A673 (cell line): ENCODE data around the gene CA9. TPM values are rescaled to one million over a fixed set of nuclear protein-coding genes. Genes with fewer than 3 reads are reported as not detected.

Source experiments
- BruUV-seq: library from RNA; stranded (reverse); fragments of 400-500 nt; replicated peaks from 2 replicates; lab custom pipeline; 2021; lab: Mats Ljungman, UMichigan
- CTCF ChIA-PET: fragments of 300-600 bp; sonication (Branson Sonifier 250); formaldehyde crosslinking; loops from one replicate; lab custom pipeline; 2022; ENCODE audit warnings: antibody characterized with exemption; lab: Charles Lee
- POLR2A ChIA-PET: fragments of 300-600 bp; sonication (Branson Sonifier 250); formaldehyde crosslinking; loops from one replicate; lab custom pipeline; 2022; ENCODE audit warnings: antibody characterized with exemption; ENCODE audit not compliant: low non-redundant PET; lab: Charles Lee
- DNase-seq: peaks from one replicate; pipeline ENCODE4 v3.0.0-alpha.2; 2015; ENCODE audit warnings: low spot score
- H3K27ac ChIP-seq: fragments of 200-600 bp; sonication (generic); 2 replicates; pipeline ENCODE4 v1.5.1; 2016; ENCODE audit warnings: mixed run types, low read depth, mild to moderate bottlenecking, mixed read lengths, antibody characterized with exemption, low read length; ENCODE audit not compliant: poor library complexity, severe bottlenecking
- H3K27me3 ChIP-seq: fragments of 200-600 bp; sonication (generic); replicated peaks from 2 replicates; pipeline ENCODE4 v1.6.1; 2017; ENCODE audit warnings: mixed run types, low read depth, mild to moderate bottlenecking, mixed read lengths, antibody characterized with exemption, low read length; ENCODE audit not compliant: insufficient read depth, poor library complexity
- H3K36me3 ChIP-seq: fragments of 200-600 bp; sonication (generic); 2 replicates; pipeline ENCODE4 v1.6.1; 2016; ENCODE audit warnings: mixed run types, mild to moderate bottlenecking, mixed read lengths, antibody characterized with exemption, low read length; ENCODE audit not compliant: insufficient read depth, poor library complexity, severe bottlenecking
- H3K4me1 ChIP-seq: fragments of 200-600 bp; sonication (generic); 2 replicates; pipeline ENCODE4 v1.6.1; 2017; ENCODE audit warnings: mixed run types, mild to moderate bottlenecking, mixed read lengths, antibody characterized with exemption, low read length; ENCODE audit not compliant: insufficient read depth, poor library complexity, severe bottlenecking
- H3K4me3 ChIP-seq: fragments of 200-600 bp; sonication (generic); 2 replicates; pipeline ENCODE4 v1.5.1; 2016; ENCODE audit warnings: low read depth, mixed run types, mild to moderate bottlenecking, mixed read lengths, low read length; ENCODE audit not compliant: poor library complexity, severe bottlenecking
- H3K9me3 ChIP-seq: fragments of 200-600 bp; sonication (generic); 2 replicates; pipeline ENCODE4 v1.6.1; 2016; ENCODE audit warnings: mixed run types, low read depth, mild to moderate bottlenecking, mixed read lengths, antibody characterized with exemption, low read length; ENCODE audit not compliant: poor library complexity, severe bottlenecking
- CTCF ChIP-seq: fragments of 300-800, 200-600 bp; sonication (generic); conservative IDR thresholded peaks from 2 replicates; pipeline ENCODE4 v1.5.1; 2017; ENCODE audit warnings: low read depth, mild to moderate bottlenecking, antibody characterized with exemption, low read length, moderate library complexity, mixed read lengths
- EZH2 ChIP-seq: fragments of 200-600 bp; sonication (generic); IDR thresholded peaks from 2 replicates; pipeline ENCODE4 v1.6.1; 2017; ENCODE audit warnings: borderline replicate concordance, low read depth, mild to moderate bottlenecking, mixed read lengths, antibody characterized with exemption, low read length; ENCODE audit not compliant: poor library complexity, severe bottlenecking
- intact Hi-C: fragments of 100-400 bp; cut with micrococcal nuclease; formaldehyde crosslinking; loops from one replicate; pipeline ENCODE4 v1.10.0; 2022; ENCODE audit not compliant: unreplicated experiment
- total RNA-seq: library from RNA; stranded (reverse); gene quantifications from 2 replicates; pipeline ENCODE4 v1.2.3, GENCODE V29; 2021

Gene CA9
- total RNA-seq, 1 experiment from 2014 or later: 0.32 TPM

GRCh38 chr9:35679091-35679490 lies 5.4 kb downstream of the CA9 start:
- intact Hi-C loops: no loop called here

GRCh38 chr9:35679766-35680330 lies 6.1 kb downstream of the CA9 start:
- intact Hi-C loops: no loop called here
- Histone ChIP-seq H3K9me3 (no peaks in the 10 kb centered on the region), H3K4me3 (no peak overlapping the region), H3K27ac (no peak overlapping the region), H3K27me3 (no peaks in the 10 kb centered on the region), H3K36me3 (peaks cover 5% of the 10 kb centered on the region), H3K4me1 (no peaks in the 10 kb centered on the region)
- no peak for DNase-seq
- TF ChIP-seq EZH2 (no peak), CTCF (no peak)
- CTCF ChIA-PET: no interaction called here
- no TSS peak for BruUV-seq
- POLR2A ChIA-PET: no interaction called here

More at GRCh38 chr9:35679091-35679490, 5.4 kb downstream of the CA9 start:
- H3K27me3 ChIP-seq: no peaks in the 10 kb centered on the region
- no peaks in the 10 kb centered on the region for H3K36me3 ChIP-seq
- TF ChIP-seq EZH2: no peak
- no peak for TF ChIP-seq CTCF
- BruUV-seq: no TSS peak
- no peak overlapping the region for H3K27ac ChIP-seq
- H3K9me3 ChIP-seq: no peaks in the 10 kb centered on the region
- ChIA-PET CTCF (no interaction called here), POLR2A (no interaction called here)
- DNase-seq: no peak
- H3K4me1 ChIP-seq: no peaks in the 10 kb centered on the region
- H3K4me3 ChIP-seq: no peak overlapping the region

- DNase-seq: no peak
- H3K36me3 ChIP-seq: peaks cover 5% of the 10 kb centered on the region
- no TSS peak for BruUV-seq
- POLR2A ChIA-PET: no interaction called here
- no peaks in the 10 kb centered on the region for H3K4me1 ChIP-seq
- H3K27ac ChIP-seq: no peak overlapping the region
- no peaks in the 10 kb centered on the region for H3K27me3 ChIP-seq
- TF ChIP-seq EZH2 (no peak), CTCF (no peak)
- CTCF ChIA-PET: no interaction called here
- H3K4me3 ChIP-seq: no peak overlapping the region
- H3K9me3 ChIP-seq: no peaks in the 10 kb centered on the region
- intact Hi-C loops: no loop called here
Observed at GRCh38 chr9:35680331-35681105, 6.8 kb downstream of the CA9 start.
